ENCODE measurements around the gene CHID1.

GRCh38 chr11:827146-827896, 83.3 kb downstream of the CHID1 start:
- TF ChIP-seq CTCF (IDR thresholded peaks at IDR 0.05) (no peak), POLR2AphosphoS5 (IDR thresholded peaks at IDR 0.05) (no peak)

Measured in esophagus muscularis mucosa (tissue), 3 donors.